Measurements from ENCODE around the gene TRAF5.

DNA sequence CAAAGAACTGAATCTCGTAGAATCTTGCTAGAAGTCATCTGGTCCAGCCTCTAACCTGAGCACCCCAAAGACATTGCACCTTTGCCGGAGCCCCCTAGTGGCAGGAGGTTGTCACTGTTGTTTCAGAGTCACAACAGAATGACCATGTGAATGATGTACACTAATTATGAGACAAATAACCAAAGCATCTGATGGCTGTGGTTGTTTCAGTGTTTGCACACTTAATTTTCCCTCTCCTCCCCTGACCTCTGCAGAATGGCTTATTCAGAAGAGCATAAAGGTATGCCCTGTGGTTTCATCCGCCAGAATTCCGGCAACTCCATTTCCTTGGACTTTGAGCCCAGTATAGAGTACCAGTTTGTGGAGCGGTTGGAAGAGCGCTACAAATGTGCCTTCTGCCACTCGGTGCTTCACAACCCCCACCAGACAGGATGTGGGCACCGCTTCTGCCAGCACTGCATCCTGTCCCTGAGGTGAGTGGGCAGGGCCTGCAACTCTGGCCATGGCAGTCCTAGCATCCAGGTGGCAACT lies 26.4 kb downstream of the TRAF5 start:
- TF ChIP-seq EMX1 (CRISPR knock-in tag; IDR thresholded peaks at IDR 0.05) (no peak), ZNF416 (CRISPR knock-in tag; IDR thresholded peaks at IDR 0.05) (no peak), ETV6 (CRISPR knock-in tag; IDR thresholded peaks at IDR 0.05) (no peak)
- TF ChIP-seq, protein P1, sequence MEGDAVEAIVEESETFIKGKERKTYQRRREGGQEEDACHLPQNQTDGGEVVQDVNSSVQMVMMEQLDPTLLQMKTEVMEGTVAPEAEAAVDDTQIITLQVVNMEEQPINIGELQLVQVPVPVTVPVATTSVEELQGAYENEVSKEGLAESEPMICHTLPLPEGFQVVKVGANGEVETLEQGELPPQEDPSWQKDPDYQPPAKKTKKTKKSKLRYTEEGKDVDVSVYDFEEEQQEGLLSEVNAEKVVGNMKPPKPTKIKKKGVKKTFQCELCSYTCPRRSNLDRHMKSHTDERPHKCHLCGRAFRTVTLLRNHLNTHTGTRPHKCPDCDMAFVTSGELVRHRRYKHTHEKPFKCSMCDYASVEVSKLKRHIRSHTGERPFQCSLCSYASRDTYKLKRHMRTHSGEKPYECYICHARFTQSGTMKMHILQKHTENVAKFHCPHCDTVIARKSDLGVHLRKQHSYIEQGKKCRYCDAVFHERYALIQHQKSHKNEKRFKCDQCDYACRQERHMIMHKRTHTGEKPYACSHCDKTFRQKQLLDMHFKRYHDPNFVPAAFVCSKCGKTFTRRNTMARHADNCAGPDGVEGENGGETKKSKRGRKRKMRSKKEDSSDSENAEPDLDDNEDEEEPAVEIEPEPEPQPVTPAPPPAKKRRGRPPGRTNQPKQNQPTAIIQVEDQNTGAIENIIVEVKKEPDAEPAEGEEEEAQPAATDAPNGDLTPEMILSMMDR (IDR thresholded peaks at IDR 0.05): peak; percentile 79
- TF ChIP-seq, protein P2, sequence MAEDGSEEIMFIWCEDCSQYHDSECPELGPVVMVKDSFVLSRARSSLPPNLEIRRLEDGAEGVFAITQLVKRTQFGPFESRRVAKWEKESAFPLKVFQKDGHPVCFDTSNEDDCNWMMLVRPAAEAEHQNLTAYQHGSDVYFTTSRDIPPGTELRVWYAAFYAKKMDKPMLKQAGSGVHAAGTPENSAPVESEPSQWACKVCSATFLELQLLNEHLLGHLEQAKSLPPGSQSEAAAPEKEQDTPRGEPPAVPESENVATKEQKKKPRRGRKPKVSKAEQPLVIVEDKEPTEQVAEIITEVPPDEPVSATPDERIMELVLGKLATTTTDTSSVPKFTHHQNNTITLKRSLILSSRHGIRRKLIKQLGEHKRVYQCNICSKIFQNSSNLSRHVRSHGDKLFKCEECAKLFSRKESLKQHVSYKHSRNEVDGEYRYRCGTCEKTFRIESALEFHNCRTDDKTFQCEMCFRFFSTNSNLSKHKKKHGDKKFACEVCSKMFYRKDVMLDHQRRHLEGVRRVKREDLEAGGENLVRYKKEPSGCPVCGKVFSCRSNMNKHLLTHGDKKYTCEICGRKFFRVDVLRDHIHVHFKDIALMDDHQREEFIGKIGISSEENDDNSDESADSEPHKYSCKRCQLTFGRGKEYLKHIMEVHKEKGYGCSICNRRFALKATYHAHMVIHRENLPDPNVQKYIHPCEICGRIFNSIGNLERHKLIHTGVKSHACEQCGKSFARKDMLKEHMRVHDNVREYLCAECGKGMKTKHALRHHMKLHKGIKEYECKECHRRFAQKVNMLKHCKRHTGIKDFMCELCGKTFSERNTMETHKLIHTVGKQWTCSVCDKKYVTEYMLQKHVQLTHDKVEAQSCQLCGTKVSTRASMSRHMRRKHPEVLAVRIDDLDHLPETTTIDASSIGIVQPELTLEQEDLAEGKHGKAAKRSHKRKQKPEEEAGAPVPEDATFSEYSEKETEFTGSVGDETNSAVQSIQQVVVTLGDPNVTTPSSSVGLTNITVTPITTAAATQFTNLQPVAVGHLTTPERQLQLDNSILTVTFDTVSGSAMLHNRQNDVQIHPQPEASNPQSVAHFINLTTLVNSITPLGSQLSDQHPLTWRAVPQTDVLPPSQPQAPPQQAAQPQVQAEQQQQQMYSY (CRISPR knock-in tag; IDR thresholded peaks at IDR 0.05): no peak
- TF ChIP-seq, protein P3, sequence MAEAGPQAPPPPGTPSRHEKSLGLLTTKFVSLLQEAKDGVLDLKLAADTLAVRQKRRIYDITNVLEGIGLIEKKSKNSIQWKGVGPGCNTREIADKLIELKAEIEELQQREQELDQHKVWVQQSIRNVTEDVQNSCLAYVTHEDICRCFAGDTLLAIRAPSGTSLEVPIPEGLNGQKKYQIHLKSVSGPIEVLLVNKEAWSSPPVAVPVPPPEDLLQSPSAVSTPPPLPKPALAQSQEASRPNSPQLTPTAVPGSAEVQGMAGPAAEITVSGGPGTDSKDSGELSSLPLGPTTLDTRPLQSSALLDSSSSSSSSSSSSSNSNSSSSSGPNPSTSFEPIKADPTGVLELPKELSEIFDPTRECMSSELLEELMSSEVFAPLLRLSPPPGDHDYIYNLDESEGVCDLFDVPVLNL (CRISPR knock-in tag; IDR thresholded peaks at IDR 0.05; ENCODE audit: borderline replicate concordance, low read depth): no peak
